ENCODE measurements around the gene HOXA7. TPM values are rescaled to one million over a fixed set of nuclear protein-coding genes. Genes with fewer than 3 reads are reported as not detected.

The HOXA7 gene
- total and polyA plus RNA-seq, 7 experiments from 2014 or later: not detected

GRCh38 chr7:27176524-27176845, 20.0 kb upstream of the HOXA7 start:
- H3K9me3 Mint-ChIP-seq: peaks cover 0 to 9% (median 2%) of the 10 kb centered on the region in 11 donors
- no peaks in the 10 kb centered on the region for H3K36me3 Mint-ChIP-seq
- H3K4me1 ChIP-seq (ENCODE audit: control insufficient read depth in 2 of 2, insufficient read depth in 2 of 2, low read length in 2 of 2): peaks cover 14 to 20% of the 10 kb centered on the region in 2 donors
- H3K4me3 Mint-ChIP-seq: peak overlapping the region in 1 of 10 donors; percentile 5
- peaks cover 18 to 59% of the 10 kb centered on the region in 2 donors for H3K27me3 ChIP-seq (ENCODE audit: control insufficient read depth in 2 of 2, insufficient read depth in 2 of 2, low read length in 2 of 2)
- intact Hi-C loops (cut with micrococcal nuclease): no loop called here
- no peaks in the 10 kb centered on the region for H3K9me3 ChIP-seq (ENCODE audit: control insufficient read depth in 2 of 3, low read length in 3 of 3)
- peaks cover 14 to 23% (median 20%) of the 10 kb centered on the region in 7 donors for H3K4me1 Mint-ChIP-seq
- no peak for ATAC-seq
- no peak overlapping the region for H3K27ac ChIP-seq (ENCODE audit: low read depth, low read length)
- H3K4me3 ChIP-seq (ENCODE audit: low read length): no peak overlapping the region
- POLR2A ChIA-PET: no interaction called here
- no peaks in the 10 kb centered on the region for H3K36me3 ChIP-seq (ENCODE audit: control insufficient read depth in 2 of 3, insufficient read depth in 3 of 3, low read length in 3 of 3)
- H3K27me3 Mint-ChIP-seq: peaks cover 63 to 73% (median 69%) of the 10 kb centered on the region in 5 donors
- H3K27ac Mint-ChIP-seq: no peak overlapping the region
- CTCF ChIA-PET: interaction anchor here (0.8 to 2.7 kb wide), 3 partner anchors 10 to 811 kb away, joined by 3 to 8 read pairs (median 4); no protein-coding TSS in a partner anchor
- DNase-seq: no peak

- Mint-ChIP-seq H3K4me1 (peaks cover 16 to 29% (median 21%) of the 10 kb centered on the region in 7 donors), H3K9me3 (peaks cover 0 to 9% (median 2%) of the 10 kb centered on the region in 11 donors), H3K4me3 (no peak overlapping the region), H3K36me3 (no peaks in the 10 kb centered on the region), H3K27me3 (peaks cover 63 to 77% (median 69%) of the 10 kb centered on the region in 5 donors), H3K27ac (no peak overlapping the region)
- DNase-seq (no peak), ATAC-seq (no peak)
- intact Hi-C loops (cut with micrococcal nuclease): no loop called here
- no peak overlapping the region for H3K4me3 ChIP-seq (ENCODE audit: low read length)
- H3K36me3 ChIP-seq (ENCODE audit: control insufficient read depth in 2 of 3, insufficient read depth in 3 of 3, low read length in 3 of 3): no peaks in the 10 kb centered on the region
- ChIA-PET CTCF (interaction anchor here (0.9 to 2.7 kb wide), 2 partner anchors 11 to 27 kb away, joined by 4 to 8 read pairs; no protein-coding TSS in a partner anchor), POLR2A (no interaction called here)
- peaks cover 16 to 20% of the 10 kb centered on the region in 2 donors for H3K4me1 ChIP-seq (ENCODE audit: control insufficient read depth in 2 of 2, insufficient read depth in 2 of 2, low read length in 2 of 2)
- no peaks in the 10 kb centered on the region for H3K9me3 ChIP-seq (ENCODE audit: control insufficient read depth in 2 of 3, low read length in 3 of 3)
- peaks cover 23 to 62% of the 10 kb centered on the region in 2 donors for H3K27me3 ChIP-seq (ENCODE audit: control insufficient read depth in 2 of 2, insufficient read depth in 2 of 2, low read length in 2 of 2)
- H3K27ac ChIP-seq (ENCODE audit: low read depth, low read length): no peak overlapping the region
Observed at GRCh38 chr7:27175626-27176523, 19.4 kb upstream of the HOXA7 start.

- ATAC-seq (no peak), DNase-seq (no peak)
- H3K4me3 Mint-ChIP-seq: peak overlapping the region in 9 of 10 donors; percentile 14 to 75 (median 54)
- CTCF ChIA-PET: no interaction called here
- H3K9me3 ChIP-seq (ENCODE audit: control insufficient read depth in 2 of 3, low read length in 3 of 3): no peaks in the 10 kb centered on the region
- H3K36me3 Mint-ChIP-seq: no peaks in the 10 kb centered on the region
- no peak overlapping the region for H3K4me3 ChIP-seq (ENCODE audit: low read length)
- peaks cover 0 to 13% (median 2%) of the 10 kb centered on the region in 11 donors for H3K9me3 Mint-ChIP-seq
- intact Hi-C loops (cut with micrococcal nuclease): loop anchor here in 1 of 2 donors (1.0 to 5.0 kb wide), 2 partner anchors 9 to 973 kb away; partner anchors contain the start of genes CBX3 and HNRNPA2B1
- H3K27ac Mint-ChIP-seq: peak overlapping the region in 3 of 9 donors; percentile 44 to 66 (median 57)
- POLR2A ChIA-PET: interaction anchor here (1.1 kb wide), 1 partner anchor 24 kb away, joined by 4 read pairs; no protein-coding TSS in a partner anchor
- peaks cover 16 to 20% of the 10 kb centered on the region in 2 donors for H3K4me1 ChIP-seq (ENCODE audit: control insufficient read depth in 2 of 2, insufficient read depth in 2 of 2, low read length in 2 of 2)
- peaks cover 66 to 80% (median 74%) of the 10 kb centered on the region in 5 donors for H3K27me3 Mint-ChIP-seq
- H3K27ac ChIP-seq (ENCODE audit: low read depth, low read length): no peak overlapping the region
- H3K27me3 ChIP-seq (ENCODE audit: control insufficient read depth in 2 of 2, insufficient read depth in 2 of 2, low read length in 2 of 2): peaks cover 29 to 62% of the 10 kb centered on the region in 2 donors
- H3K36me3 ChIP-seq (ENCODE audit: control insufficient read depth in 2 of 3, insufficient read depth in 3 of 3, low read length in 3 of 3): no peaks in the 10 kb centered on the region
- peaks cover 13 to 34% (median 22%) of the 10 kb centered on the region in 7 donors for H3K4me1 Mint-ChIP-seq
Observed at GRCh38 chr7:27174874-27175625, 18.6 kb upstream of the HOXA7 start.

DNA sequence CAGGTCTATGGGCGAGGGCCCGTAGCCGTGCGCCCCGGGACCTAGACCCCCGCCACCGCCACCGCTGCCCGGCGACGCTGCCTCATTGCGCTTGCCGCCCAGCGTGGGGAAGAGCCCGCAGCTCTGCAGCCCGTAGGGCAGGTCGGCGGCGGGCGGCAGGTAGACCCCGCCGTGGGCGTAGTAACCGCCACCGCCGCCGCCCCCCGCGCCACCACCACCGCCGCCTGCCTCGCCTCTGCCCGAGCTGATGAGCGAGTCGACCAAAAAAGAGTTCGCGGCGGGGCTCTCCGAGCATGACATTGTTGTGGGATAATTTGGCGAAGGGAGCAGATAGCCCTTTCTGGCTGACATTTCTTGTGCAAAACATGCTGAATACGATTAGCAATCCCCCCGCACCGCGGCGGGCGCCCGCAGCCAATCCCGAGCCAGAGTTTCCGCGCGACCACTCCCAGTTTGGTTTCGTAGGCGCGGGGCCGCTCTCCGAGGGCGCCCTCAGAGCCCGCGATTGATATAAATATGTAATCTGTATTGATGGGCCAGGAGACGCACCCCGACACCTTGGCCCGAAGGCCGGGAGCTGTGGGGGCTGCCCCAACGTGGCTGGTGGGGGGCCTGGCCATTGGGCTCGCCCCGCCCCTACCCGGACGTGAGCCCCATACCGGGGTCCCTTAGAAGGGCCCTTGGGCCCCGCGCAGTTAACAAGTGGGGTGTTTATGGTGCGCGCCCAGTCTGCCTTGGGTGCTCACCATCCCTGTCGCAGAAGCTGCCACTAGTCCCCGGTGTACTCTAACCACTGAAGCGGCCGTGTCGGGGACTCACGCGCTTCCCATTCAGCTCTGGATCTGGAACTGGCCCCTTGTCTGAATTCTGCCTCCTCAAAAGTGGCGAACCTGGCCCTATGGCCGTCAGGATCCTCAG, 17.7 kb upstream of the HOXA7 start, which contains the start of gene HOXA10:
TSS of gene HOXA10 (minus strand) at position 365 of the 918 bp plus-strand sequence. CDS start at position 351, 14 bp downstream.
- Mint-ChIP-seq H3K27me3 (peaks cover 63 to 72% (median 68%) of the 10 kb centered on the region in 5 donors), H3K27ac (peak within 1 kb of the TSS in 3 of 9 donors; percentile 44 to 70 (median 57)), H3K36me3 (no peaks in the 10 kb centered on the region), H3K4me3 (peak within 1 kb of the TSS in 9 of 10 donors; percentile 50 to 79 (median 69)), H3K9me3 (peaks cover 0 to 11% (median 2%) of the 10 kb centered on the region in 11 donors), H3K4me1 (peaks cover 9 to 32% (median 18%) of the 10 kb centered on the region in 7 donors)
- ChIA-PET CTCF (interaction anchor here (0.9 kb wide), 1 partner anchor 8 kb away, joined by 4 read pairs; no protein-coding TSS in a partner anchor), POLR2A (interaction anchor here (1.1 kb wide), 1 partner anchor 25 kb away, joined by 4 read pairs; no protein-coding TSS in a partner anchor)
- DNase-seq: peak in 3 of 9 donors; percentile 14 to 19 (median 15)
- intact Hi-C loops (cut with micrococcal nuclease): loop anchor here (1.0 to 5.0 kb wide), 6 partner anchors 10 to 972 kb away; partner anchors contain the start of genes CBX3 (in 1 of the 2), HNRNPA2B1 (in 1 of the 2) and HOXA7 (in 1 of the 2)
- Histone ChIP-seq H3K27me3 (ENCODE audit: control insufficient read depth in 2 of 2, insufficient read depth in 2 of 2, low read length in 2 of 2) (peaks cover 25 to 58% of the 10 kb centered on the region in 2 donors), H3K36me3 (ENCODE audit: control insufficient read depth in 2 of 3, insufficient read depth in 3 of 3, low read length in 3 of 3) (no peaks in the 10 kb centered on the region), H3K4me3 (ENCODE audit: low read length) (peak within 1 kb of the TSS; percentile 36), H3K9me3 (ENCODE audit: control insufficient read depth in 2 of 3, low read length in 3 of 3) (no peaks in the 10 kb centered on the region), H3K27ac (ENCODE audit: low read depth, low read length) (no peak within 1 kb of the TSS), H3K4me1 (ENCODE audit: control insufficient read depth in 2 of 2, insufficient read depth in 2 of 2, low read length in 2 of 2) (peaks cover 15 to 16% of the 10 kb centered on the region in 2 donors)
- ATAC-seq: peak; percentile 37

DNA sequence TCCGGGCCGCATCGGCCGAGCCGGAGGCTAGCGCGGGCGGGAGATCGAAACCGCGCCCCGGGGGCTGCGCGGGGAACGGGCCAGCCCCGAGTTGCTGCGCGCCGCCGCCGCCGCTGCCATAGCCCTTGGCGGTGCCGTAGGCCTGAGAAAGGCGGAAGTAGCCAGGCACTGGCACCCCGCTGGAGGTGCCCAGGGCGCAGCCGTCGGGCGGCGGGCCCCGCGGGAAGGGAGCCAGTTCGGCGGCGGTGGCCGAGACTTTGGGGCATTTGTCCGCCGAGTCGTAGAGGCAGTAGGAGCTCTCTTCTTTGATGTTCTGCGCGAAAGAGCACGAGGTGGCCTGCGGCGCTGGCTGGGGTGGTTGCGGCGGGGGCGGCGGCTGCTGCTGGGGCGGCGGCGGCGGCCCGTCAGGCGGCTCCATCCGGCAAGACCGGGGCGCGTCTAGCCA, 17.1 kb upstream of the HOXA7 start:
- ATAC-seq (peak; percentile 81), DNase-seq (peak in 3 of 9 donors; percentile 47 to 51 (median 51))
- Histone ChIP-seq H3K4me1 (ENCODE audit: control insufficient read depth in 2 of 2, insufficient read depth in 2 of 2, low read length in 2 of 2) (peaks cover 16 to 21% of the 10 kb centered on the region in 2 donors), H3K4me3 (ENCODE audit: low read length) (peak overlapping the region; percentile 36), H3K9me3 (ENCODE audit: control insufficient read depth in 2 of 3, low read length in 3 of 3) (no peaks in the 10 kb centered on the region), H3K36me3 (ENCODE audit: control insufficient read depth in 2 of 3, insufficient read depth in 3 of 3, low read length in 3 of 3) (no peaks in the 10 kb centered on the region), H3K27ac (ENCODE audit: low read depth, low read length) (no peak overlapping the region), H3K27me3 (ENCODE audit: control insufficient read depth in 2 of 2, insufficient read depth in 2 of 2, low read length in 2 of 2) (peaks cover 27 to 59% of the 10 kb centered on the region in 2 donors)
- Mint-ChIP-seq H3K9me3 (peaks cover 0 to 16% (median 2%) of the 10 kb centered on the region in 11 donors), H3K4me1 (peaks cover 13 to 38% (median 22%) of the 10 kb centered on the region in 7 donors), H3K4me3 (peak overlapping the region in 3 of 10 donors; percentile 49 to 79 (median 75)), H3K27ac (no peak overlapping the region), H3K27me3 (peaks cover 61 to 70% (median 67%) of the 10 kb centered on the region in 5 donors), H3K36me3 (peaks cover 0 to 4% (median 0%) of the 10 kb centered on the region in 5 donors)
- ChIA-PET CTCF (interaction anchor here (0.9 kb wide), 1 partner anchor 9 kb away, joined by 4 read pairs; no protein-coding TSS in a partner anchor), POLR2A (interaction anchor here (1.1 to 1.8 kb wide), 3 partner anchors 17 to 26 kb away, joined by 3 to 4 read pairs (median 4); partner anchors contain the start of gene HOXA7)
- intact Hi-C loops (cut with micrococcal nuclease): loop anchor here (1.0 to 5.0 kb wide), 5 partner anchors 12 to 971 kb away; partner anchors contain the start of genes CBX3 (in 1 of the 2), HNRNPA2B1 (in 1 of the 2) and HOXA7 (in 1 of the 2)
